Superior temporal gyrus (tissue), 1 donor: ENCODE measurements around the gene MAJIN.
A peak's percentile ranks its signal among the peaks of the same experiment; 100 is the strongest.

Experiments
- DNase-seq: peaks from one replicate; pipeline ENCODE4 v3.0.0-alpha.2; 2016; ENCODE audit errors: extremely low spot score

The MAJIN gene

DNA sequence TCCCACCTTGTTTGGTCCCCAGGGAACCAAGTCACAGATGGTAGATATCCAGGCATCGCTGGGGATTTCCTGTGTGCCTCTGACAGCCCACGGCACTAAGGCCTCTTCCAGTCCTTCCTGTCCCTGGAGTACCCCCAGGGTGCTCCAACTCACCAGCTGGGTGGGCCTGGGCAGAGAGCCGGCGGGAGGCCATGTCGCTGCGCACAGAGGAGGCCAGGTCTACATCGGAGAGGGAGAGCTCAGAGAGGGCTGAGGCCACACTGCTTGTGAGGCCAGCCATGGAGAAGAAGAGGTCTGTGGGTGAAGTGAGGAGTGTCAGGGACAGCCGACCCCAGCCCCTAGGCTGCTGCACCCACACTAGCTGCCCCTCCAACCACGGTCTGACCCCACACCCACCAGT lies 60.2 kb downstream of the MAJIN start:
- DNase-seq = no peak

DNA sequence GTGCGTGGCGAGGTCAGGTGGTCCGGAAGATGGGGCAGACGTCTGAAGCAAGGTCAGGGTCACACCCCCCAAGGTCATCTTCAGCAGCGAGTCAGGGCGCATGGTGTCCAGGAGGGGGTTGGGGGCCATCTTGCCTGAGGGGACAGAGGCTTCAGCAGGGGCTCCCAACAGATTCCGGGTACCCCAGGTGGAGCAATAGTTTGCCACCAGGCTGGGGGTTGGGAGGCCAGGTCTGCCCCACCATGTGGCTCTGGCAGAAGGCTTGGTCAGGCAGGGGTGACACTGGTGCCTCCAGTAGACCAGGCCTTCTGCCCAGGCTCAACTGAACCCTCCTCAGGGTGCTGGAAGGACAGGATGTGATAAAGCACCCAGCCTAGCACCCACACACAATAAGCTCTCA lies 60.8 kb downstream of the MAJIN start:
- DNase-seq = no peak

DNA sequence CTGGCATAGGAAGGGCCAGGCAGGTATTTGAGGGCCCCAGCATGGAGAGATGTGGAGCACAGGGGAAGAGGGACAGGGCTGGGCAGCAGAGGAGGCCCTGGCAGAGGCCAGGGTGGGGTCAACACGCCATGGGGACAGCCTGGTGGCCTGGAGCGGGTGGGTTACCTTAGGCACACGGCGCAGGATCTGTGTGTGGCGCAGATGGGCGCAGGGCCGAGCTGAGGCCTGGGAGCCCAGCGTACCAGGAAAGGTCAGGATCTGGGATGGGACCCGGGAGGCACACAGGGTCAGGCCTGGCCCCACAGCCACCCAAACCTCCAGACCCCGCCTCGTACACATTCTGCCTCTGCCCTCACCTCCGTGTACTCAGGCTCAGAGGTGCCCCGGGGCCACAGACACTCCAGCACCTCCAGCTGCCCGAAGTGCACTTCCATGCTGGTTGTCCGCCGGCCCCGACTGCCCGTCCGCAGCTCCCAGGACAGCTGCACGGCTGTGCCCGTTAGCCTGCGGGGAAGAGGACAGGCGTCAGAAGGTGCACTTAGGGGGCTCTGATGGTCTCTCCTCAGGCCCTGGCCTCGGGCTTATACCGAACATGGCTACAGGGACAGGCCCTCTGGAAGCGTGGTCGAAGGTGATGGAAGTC lies 61.3 kb downstream of the MAJIN start:
- no peak for DNase-seq

DNA sequence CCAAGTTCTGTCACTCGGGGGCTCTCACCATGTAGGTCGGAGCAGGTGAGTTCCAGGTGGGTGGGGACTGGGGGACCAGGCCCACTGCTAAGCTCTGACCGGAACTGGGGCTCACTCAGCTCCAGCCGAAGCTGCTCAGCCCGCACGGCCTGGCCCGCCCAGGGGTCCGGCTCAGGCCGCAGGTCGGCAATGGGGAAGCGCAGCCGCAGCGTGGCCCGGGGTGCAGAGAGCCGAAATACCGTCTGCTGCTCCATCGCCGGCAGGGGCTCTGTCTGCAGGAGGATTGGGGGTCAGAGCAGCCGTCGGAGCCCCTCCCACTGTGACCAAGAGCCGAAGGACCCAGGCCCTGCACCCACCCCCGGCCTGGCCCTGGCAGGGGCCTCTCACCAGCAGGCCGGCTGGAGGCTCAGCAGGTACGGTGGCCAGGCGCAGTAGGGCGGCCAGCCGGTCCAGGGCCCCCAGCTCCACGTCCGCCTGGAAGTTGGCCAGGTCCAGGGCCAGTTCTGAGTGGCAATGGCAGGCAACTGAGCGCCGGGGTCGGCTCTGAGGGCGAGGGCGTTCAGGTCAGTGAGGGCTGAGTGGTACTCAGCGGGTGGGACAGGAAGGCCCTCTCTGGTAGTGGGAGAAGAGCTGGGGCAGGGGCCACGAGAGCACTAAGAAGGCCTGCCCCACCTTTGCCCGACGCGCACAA lies 62.1 kb downstream of the MAJIN start:
- DNase-seq = no peak

DNA sequence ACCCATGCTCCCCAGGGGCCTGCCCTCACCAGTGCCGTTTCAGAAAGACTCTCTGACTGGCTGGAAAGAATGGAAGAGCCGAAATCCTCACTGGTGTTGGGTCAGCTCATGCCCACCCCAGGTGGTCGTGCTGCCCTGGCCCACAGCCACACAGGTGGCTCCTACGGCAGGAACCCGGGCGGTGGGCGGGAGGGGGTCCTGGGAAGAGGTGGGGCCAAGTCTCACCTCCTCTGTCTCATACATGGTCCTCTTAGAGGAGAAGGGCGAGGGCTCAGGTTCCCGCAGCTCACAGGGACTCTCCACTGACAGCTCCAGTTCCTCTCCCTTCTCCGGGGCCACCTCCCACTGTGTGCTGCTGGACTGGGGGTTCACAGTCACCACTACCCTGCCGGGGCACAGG lies 63.1 kb downstream of the MAJIN start:
- no peak for DNase-seq

DNA sequence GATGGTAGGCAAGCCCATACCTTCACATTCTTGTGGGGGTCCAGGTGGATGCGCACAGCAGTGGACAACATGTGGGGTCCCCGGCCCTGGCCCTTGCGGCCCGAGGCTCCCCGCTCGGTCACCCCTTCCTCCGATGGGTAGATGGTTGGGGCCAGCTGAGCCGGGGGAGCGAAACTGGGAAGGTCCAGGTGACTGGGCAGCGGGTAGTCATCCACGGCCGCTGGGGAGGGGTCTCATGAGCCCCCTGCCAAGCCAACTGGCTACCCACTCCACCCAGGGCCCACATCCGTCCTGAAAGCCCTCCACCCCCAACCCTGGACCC lies 65.6 kb downstream of the MAJIN start:
- no peak for DNase-seq

DNA sequence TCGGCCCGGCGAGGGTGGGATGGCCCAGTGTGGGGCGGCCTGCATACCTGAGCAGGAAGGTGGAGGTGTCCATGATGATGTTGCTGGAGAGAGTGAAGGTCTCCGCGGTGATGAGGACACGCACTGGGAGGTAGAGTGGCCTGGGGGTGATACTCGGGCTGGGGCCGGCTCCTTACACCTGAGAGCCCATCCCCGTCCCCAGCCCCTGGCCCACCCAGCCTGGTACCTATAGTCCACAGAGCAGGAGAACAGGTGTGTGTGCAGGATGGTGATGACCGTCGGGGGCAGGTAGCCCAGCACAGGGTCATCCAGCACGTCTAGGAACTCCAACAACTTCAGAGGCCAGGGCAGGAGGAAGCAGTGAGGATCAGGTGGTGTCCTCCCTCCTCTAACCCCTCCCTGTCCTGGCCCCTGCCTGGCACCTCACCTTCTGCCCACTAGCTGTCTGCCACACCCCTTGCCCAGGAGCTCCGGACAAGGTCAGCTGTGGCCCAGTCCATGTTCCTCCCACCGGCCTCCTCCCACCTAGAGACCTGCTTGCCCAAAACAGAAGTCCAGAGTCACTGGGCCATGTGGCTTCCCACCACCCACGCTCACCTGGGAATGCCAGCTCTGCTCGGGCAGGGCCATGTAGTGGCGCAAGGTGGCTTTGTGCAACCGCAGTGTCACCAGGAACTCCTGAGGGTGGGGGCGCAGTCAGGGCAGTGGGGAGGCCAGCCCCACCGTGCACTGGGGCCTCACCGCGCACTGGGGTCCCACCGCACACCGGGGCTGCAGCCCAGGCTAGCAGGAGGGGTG lies 66.2 kb downstream of the MAJIN start:
- DNase-seq = no peak

DNA sequence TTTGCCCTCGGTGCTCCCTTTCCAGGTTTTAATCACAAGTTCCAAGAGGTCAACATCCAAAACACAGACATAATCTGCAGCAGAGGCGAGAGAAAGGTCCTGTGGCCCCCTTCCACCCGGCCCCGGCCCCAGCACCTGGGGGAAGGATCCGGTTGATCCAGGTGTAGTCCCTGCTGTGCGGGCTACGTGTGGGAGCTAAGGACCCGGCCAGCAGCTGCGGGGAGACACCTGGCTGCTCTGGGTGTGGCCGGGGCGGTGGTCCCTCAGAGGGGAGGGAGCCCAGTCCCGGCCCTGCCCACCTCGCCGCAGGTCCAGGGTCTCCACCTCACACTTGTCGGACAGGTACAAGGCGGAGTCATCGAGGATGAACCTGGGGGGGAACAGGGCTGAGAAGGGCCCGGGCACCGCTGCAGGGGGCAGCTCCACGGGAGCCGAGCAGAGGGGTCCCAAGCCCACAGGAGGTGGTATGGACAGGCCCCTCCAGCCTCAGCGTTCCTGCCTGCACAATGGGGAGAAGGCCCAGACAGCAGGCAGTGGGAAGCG lies 68.5 kb downstream of the MAJIN start:
- no peak for DNase-seq

DNA sequence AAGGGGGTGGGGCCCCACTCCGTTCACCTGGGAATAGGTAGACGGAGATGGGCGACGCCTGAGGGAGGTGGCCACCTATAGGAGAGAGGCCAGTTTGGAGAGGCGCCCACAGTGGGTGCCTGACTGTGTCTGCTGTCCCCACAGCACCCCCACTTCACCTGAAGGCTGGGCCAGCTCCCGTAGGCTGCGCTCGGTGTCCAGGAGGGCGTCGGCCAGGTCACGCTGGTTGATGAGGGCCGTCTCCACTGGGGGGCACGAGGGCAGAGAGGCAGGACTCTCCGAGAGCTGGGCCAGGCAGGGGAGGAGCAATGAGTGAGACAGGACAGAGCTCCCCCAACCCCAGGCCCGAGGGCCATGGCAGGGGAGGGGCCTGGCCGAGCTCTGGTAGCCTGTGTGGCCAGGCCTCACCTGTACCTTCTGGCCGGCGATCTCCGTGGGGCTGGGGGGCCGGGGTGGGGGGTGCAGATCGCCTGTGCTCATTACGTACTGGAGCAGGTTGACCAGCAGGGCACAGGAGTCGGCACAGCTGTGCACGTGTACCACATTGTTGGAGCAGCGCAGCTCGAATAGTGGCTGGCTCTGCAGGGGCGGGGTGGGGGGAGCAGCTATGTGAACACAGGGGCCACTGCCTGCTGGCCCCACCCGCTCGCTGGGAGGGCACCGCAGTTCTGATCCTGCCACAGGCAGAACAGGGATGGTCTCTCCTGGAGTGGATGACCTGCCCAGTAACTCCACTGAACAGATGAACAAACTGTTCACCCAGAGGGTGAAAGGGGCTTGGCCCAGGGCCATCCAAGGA lies 69.6 kb downstream of the MAJIN start:
- DNase-seq = no peak

DNA sequence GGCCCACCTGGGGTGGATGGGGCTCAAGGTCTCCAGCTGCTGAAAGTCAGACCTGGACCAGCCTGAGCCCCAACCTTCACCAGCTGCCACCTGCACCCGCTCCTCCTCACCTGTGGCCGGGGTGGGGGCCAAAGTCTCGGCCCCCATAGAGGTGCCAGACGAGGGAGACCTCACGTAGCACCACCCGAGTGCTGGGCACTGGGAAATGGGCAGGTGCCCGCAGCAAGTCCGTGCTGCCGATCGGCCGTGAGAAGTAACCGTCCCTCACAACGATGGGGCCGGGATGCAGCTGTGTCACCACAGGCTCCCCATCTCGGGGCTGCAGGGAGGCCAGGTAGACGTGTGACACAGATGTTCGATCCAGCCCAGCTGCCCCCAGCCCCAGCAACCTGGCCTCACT lies 71.1 kb downstream of the MAJIN start:
- DNase-seq = no peak

DNA sequence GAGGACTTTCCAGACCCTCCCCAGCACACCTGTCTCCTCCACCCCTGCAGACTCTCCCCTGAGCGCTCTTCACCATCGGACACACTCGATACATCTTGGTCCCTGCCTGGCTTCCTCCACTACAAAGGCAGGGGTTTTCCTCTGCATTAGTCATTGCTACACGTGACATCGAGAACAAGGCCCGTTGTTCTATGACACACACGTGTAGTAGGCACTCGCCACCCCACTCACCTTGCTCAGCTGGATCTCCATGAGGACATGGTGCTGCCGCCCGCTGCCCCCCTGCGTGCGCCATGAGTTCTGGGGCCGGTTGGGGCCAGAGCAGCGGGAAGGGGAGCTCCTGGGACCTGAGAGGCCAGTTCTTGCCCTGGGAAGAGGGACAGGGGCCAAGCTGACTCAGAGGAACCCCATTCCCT lies 71.6 kb downstream of the MAJIN start:
- no peak for DNase-seq

DNA sequence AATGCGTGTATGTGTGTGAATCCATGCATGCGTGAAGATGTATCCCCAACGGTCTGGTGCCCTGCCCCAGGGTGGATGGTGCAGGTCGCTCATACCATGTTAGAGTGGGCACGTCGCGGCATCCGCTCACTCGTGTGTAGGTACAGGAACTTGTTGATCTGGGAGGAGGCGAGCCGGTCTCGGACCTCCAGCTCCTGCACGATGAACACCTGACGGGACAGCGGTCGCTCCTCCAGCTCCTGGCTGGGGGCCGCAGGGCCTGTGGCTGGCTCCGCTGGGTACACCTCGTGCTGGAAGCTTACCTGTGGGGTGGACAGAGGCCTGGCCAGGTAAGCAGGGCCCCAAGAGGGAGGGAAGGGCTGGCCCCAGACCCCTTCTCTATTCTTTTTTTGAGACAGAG lies 73.4 kb downstream of the MAJIN start:
- no peak for DNase-seq

DNA sequence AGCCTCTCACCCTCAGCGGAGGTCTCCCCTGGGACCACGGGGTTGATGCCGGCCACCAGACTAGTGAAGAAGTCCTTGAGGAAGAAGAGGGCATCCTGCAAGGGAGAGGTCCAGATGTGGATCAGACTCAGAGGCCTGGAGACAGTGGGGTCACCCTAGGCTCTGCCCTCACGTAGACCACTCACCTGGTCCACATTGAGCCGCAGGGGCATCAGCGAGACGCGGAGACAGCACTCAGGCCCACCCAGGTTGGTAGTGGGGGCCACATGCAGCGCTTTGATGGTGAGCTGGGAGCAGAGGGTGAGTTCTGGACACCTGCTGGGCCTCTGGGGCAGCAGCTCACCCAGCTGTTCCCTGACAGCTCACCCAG lies 73.8 kb downstream of the MAJIN start:
- no peak for DNase-seq

DNA sequence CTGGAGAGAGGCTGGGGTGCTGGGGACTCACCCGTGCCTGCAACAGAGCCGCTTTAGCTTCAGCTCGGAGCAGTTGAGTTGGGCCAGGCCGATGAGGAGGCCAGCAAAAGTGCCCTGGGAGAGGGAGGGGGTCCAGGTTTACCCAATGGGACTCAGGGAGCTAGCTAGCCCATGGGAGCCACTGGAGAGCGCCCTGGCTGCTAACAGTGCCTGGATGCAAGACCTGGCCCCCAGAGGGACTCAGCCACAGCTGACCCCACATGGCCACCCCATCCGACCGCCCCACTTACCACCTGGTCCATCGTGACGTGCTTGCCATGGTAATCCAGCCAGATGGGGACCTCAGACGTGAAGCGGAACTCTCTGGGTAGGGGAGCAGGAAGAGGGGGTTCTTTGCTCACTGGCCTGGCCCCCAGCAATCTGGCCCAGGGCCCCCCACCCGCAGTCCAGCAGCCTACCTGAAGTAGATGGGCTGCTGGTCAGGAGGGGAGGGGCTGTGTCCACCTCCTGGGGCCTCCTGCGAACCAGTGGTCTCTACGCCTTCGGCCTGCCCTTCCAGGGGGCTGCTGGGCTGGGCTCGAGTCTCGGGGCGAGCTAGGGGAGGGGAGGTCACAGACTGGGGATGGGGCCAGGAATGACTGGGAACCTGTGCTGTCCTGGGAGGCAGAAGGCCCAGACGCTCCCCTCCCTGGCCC lies 74.4 kb downstream of the MAJIN start:
- no peak for DNase-seq

DNA sequence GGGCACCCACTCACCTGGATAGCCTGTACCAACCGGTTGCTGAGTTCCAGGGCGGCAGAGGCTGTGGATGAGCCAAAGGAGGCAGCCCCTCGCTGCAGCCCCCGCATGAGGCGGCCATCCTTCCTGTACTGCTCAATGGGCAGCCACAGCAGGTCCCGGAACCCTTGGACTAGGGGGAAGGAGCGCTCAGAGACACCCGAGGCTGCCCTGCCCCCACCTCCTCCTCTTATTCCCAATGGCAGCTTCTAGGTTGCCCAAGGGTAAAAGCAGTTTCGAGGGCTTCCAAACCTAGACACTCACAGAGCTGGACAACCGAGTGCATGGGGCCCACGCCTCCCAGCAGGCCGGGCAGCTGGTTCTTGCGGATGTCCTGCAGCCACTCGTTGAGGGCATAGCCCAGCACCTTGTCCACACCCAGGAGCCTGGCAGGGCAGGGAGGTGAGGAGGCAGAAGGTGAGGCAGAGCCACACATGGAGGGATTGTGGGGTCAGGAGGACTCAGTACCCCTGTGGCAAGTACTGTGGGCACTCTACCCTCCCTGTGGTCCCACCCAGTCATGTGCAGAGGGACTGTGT lies 75.4 kb downstream of the MAJIN start:
- DNase-seq = no peak

DNA sequence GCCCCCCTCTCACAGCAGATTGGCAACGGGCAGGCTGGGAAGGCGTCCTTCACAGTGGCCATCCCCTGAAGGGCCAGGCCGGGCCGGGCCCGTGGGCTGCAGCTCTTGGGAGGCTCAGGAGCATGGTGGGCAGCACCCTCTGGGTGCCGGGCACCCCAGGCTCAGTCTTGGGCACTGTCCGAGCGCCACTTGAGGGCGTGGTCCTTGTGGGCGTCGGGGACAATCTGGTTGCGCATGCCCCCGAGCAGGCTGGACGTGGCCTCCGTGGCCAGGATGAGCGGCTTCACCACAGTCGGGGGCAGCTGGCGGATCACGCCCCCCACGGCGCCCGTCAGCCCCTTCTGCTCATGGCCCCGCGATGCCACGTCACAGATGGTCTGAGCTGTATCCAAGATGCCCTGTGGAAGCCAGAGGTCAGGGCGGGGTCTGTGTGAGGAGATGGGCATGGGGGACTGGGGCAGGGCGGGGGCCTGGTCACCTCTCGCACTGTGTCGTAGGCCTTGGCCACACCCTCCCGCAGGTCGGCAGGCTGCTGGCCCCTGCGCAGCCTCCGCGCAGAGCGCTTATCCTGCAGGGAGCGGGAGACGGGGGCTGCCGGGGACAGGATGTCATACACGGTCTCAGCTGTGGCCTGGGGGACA lies 77.0 kb downstream of the MAJIN start:
- no peak for DNase-seq

DNA sequence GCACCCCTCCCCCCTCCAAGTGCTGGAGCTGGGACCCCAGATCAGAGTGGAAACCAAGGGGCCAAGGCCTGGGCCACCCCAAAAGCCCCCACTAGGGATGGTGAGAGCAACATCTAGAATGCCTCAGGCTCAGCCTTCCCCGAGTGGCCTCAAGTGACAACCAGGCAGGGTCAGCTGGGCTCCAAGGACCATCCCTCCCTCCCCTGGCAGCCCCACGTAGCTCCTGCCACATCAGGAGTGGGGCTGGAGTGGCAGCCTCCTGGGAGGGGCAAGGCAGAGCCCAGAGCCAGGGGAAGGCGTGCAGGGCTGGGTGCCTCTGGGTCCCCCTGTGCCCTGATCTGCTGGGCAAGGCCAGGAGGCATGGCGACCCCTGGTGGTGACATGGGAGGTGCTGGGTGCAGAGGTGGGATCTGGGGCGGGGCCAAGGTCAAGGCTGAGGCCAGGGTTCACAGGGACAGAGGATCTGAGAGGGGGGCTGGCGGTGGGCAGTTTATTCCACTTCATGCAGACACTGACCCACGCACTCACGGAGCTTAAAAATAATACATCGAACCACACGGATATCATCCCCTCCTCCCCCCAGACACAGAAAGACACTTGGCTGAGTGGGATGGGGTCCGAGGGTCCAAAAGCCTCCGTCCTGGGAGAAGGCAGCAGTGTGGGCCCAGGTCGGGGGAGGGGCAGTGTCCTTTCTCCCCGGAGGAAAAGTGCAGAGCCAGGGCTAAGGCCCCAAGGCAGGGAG lies 77.7 kb downstream of the MAJIN start:
- peak; percentile 75 for DNase-seq

DNA sequence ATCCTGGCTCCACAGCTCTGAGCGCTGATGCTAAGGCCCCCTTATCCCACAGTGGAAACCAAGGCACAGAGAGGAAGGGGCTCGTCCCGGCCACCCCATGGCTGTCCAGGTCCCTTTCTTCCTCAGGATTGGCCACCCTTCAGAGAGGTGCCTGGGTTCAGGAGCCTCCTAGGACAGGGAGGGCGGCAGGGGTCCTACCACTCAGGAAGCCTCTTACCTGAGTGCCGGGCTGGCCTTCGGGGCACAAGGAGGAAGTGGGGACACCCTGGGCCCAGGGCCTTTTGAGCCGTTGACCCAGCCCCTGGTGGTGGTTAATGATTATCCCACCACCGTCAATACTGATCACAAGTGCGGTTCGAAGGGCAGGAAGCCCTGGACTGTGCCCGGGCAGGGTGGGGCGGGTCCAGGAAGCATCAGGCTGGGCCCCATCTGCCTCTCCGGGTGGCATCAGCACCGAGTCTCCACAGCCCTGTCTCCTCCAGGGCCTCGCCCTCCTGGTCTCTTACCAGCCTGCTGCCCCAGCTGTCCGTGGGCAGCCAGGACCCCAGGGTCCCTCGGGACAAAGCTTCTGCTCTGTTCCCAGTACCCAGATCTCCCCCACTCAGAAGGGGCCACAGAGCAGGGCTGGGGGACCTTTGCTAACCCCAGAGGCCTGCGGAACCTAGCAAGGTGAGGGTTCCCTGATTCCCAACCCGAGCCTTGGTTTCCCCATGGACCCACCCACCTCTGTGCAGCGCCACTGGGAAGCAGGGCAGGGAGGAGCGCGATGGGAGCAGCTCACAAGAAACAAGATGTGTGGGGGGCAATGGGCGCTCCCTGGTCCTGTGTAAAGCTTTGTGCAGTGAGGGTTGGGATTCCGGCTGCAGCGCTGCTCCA lies 78.5 kb downstream of the MAJIN start:
- DNase-seq = no peak

DNA sequence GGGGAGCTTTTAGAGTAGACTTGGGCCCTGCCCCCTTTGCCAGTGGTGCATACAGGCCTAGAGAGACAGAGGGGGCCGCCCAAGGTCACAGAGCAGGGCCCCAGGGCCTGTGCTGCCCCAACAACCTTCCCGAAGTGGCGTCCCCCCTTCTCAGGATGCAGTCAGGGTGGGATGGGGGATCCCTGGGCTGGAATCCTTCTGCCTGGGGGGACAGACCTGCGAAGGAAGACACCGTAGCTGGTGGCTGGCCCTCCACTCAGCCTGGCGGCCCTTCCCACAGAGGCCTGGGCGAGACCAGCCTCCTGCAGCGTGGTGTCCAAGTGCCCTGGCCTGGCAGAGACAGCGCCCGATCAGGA lies 79.1 kb downstream of the MAJIN start:
- DNase-seq = no peak
